PC-9 (cell line): ENCODE results near the gene ANKRD62.

Experiments
- EZH2 ChIP-seq: fragments of 200-600 bp; sonication (generic); IDR thresholded peaks from 2 replicates; pipeline ENCODE4 v1.8.0; 2017; ENCODE audit warnings: antibody characterized with exemption, low read depth
- TF ChIP-seq, protein P1 (sequence below): fragments of 200-600 bp; sonication (generic); conservative IDR thresholded peaks from 2 replicates; pipeline ENCODE4 v1.6.1; 2017; ENCODE audit warnings: mixed run types, antibody characterized with exemption, mild to moderate bottlenecking, moderate library complexity

DNA sequence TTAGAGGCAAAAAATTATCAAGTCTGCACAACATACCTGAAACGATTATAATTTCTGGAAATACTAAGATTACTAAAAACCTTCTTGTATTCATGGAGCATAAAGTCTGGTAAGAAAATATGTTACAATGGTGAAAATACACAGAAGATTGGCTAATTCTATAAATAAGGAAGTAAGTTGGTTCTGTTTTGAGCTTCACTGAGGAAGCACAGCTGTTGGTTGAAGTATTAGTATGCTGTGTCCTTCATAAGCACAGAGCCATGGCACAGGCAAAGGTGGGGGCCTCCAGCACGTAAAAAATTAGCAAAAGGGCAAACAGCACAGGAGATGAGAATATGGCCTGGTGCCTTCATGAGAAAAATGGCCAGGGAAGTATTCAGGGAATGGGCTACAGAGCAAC, 40.4 kb upstream of the ANKRD62 start:
- TF ChIP-seq, protein P1, sequence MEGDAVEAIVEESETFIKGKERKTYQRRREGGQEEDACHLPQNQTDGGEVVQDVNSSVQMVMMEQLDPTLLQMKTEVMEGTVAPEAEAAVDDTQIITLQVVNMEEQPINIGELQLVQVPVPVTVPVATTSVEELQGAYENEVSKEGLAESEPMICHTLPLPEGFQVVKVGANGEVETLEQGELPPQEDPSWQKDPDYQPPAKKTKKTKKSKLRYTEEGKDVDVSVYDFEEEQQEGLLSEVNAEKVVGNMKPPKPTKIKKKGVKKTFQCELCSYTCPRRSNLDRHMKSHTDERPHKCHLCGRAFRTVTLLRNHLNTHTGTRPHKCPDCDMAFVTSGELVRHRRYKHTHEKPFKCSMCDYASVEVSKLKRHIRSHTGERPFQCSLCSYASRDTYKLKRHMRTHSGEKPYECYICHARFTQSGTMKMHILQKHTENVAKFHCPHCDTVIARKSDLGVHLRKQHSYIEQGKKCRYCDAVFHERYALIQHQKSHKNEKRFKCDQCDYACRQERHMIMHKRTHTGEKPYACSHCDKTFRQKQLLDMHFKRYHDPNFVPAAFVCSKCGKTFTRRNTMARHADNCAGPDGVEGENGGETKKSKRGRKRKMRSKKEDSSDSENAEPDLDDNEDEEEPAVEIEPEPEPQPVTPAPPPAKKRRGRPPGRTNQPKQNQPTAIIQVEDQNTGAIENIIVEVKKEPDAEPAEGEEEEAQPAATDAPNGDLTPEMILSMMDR: no peak
- no peak for TF ChIP-seq EZH2
